ENCODE results near the gene C13orf46.

C13orf46 gene

DNA sequence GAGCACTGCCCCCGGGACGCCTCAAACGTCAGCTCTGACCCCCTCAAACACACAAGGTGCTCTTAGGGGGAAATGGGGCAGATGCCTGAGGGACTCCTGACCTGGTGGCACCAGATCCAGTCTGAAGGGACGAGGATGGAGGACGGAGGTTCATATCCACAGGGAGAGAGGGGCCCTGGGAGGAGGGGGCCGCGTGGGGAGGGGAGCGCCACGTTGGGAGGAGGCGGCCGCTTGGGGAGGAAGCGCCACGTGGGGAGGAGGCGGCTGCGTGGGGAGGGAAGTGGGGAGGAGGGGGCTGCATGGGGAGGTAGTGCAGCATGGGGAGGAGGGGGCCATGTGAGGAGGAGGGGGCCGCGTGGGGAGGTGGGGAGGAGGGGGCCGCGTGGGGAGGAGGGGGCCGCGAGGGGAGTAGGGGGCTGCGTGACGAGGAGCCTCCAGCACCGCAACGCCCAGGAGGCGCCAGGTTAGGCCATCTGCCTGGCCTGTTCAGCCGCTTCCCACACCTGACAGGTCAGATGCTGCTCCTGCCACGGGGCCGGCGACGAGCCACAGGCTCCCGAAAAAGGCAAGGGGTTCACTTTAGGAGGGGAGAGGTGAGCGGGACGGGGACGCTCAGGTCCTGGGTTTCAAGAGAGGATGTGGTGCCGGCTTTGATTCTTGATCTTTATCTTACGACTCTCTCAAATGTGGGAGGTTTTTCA lies 36.7 kb upstream of the C13orf46 start:
- DNase-seq (ENCODE audit: low read depth, low spot score): no peak

DNA sequence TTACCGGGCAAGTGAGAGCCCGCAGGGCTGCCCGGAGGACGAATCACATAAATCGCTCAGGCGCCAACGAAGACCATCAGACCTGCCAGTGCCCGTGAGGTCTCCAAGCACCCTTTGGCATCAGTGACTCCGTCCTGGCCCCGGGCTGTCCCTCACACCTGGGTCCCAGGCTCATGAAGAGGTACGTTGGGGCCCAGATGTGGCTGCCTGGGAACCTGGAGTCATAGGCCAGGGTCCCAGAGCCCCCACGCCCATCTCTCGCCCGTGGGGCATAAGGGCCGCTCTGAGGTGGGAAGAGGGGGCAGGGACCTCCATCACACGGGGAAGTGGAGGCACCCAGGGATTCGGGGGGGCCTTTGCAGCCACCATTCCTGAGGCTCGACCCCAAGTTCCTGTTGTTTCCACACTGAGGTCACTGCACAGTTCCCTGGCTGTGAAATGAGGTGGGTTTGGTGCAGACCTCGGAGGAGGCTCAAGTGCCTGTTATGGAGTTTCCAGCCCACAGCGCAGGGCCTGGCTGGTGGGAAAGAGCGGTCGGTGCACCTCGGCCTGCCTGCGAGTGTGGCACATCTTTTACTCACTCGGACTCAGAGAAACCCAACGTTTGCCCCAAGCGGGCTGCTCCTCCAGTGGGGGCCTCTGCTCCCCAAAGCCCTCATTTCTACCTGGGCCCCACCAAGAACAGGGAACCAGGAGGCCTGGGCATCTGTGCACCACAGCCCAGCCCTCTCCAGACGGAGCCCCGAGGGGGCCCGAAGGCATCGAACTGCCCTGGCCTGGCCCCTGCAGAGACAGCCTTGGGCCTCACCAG lies 35.9 kb upstream of the C13orf46 start:
- DNase-seq (ENCODE audit: low read depth, low spot score): no peak

DNA sequence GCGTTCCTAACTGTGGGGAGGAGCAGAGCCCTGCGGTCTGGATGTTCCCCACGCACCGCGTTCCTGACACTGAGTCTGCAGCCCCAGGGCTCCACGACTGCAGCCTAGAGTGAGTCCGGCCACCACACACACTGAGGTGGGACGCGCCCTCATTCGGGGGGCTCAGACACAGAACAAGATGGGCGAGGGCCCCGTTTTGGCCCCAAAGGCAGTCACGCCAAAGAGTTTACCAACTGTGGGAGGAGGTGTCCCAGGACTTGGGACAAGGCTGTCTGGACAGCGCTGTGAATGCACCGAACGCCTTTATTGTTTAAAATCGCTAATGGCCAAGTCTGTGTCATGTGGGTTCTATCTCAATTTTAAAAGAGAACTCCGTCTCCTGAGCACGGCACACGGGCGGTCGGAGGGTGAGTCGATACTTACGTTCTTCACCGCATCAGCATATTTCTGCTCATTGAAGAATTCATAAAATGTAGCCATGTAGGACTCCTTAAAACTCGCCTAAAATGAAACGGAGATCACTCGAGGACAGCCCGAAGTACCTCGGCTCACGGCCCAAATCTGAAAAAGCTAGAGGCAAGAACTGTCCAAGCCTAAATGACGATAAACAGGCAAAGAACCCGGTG lies 35.2 kb upstream of the C13orf46 start:
- DNase-seq (ENCODE audit: low read depth, low spot score): no peak

DNA sequence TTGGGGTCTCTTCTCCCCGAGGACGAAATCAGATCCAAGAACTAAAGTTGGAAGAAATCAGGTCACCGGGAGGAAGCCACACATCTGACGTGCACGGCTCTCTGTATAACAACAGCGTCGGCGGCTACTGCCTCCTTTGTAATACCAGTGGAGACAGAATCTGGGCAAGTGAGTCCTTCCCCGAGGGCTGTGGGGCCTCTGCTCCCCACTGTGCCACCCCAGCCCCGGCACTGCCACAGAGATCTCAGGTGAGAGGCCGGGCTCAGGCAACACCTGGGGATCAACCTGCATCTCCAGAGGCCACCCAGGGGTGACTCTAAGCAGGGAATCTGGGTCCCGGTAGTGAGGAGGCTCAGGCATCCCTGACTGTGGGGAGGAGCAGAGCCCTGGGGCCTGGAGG lies 33.7 kb upstream of the C13orf46 start:
- no peak for DNase-seq (ENCODE audit: low read depth, low spot score)

DNA sequence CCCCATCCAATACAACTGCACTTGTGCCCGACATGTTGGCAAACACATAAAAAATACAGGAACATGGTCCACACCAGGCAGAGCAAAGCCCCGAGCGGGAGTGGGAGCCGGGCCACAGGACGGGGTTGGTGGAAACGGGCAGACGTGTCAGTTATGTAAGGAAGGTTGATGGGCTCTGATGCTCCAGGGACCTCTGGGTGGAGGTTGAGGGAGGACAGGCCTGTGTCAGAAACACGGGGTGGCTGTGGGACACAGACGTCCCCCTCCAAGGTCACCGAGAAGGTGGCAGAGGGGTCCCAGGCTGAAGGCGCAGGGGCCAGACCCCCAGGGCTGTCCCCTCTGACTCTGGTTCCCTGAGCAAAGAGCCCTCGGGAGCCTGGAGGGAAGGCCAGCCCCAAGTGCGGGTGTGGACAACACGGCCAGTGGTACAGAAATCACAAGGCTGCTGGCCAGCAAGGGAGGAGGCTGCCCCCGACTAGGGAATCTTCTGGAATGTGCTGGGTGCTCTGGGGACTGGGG lies 31.4 kb upstream of the C13orf46 start:
- DNase-seq (ENCODE audit: low read depth, low spot score): no peak

DNA sequence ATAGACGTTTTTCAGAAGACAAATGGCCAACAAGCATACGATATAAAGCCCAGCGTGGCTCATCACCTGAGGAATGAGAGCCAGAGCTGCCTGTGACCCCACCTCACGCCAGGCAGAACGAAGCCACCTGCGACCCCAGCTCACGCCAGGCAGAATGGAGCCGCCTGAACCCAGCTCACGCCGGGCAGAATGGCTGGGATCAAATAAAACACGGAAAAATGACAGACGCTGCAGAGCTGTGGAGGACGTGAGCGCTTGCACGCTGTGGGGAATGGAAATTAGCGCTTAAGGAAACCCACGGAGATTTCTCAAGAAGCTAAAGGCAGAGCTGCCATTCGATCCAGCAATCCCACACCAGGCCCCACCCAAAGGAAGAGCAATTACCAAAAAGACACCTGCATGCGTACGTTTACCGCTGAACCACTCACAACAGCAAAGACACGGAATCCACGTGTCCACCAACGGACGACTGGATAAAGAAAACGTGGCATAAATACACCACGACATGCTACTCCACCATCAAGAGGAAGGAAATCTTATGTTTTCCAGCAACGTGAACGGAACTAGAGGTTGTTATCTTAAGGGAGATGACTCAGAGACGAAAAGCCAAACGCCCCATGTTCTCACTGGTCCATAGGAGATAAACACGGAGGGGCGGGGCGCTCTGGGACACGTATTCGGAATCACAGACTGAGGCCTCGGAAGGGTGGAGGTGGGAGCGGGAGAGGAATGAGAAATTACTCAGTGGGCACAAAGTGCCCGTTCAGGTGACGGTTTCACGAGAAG lies 30.7 kb upstream of the C13orf46 start:
- DNase-seq (ENCODE audit: low read depth, low spot score): peak; percentile 49

DNA sequence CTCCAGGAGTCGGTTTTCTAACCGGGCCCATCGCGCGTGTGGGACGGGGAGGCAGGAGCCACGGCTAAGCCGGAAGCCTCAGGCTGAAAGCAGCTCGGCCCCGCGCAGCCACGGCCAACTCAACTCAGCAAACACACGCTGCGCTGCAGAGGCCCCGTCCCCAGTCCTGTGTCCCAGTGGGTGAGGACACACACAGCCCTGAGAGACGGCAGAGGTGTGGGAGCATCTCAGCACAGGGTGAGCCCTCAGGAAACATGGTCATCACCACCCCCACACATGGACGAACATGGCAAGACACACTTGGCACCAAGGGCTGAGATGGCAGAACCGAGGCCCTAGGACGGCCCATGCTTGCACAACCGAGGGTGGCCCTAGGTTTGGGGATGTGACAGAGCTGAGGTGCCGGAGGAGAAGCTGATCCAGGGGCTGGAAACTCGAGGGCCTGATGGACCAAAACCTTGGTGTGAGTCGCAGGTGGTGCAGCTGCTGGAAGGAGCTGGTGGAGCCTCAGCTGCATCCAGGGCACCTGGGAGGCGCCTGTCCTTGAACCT lies 29.0 kb upstream of the C13orf46 start:
- no peak for DNase-seq (ENCODE audit: low read depth, low spot score)

DNA sequence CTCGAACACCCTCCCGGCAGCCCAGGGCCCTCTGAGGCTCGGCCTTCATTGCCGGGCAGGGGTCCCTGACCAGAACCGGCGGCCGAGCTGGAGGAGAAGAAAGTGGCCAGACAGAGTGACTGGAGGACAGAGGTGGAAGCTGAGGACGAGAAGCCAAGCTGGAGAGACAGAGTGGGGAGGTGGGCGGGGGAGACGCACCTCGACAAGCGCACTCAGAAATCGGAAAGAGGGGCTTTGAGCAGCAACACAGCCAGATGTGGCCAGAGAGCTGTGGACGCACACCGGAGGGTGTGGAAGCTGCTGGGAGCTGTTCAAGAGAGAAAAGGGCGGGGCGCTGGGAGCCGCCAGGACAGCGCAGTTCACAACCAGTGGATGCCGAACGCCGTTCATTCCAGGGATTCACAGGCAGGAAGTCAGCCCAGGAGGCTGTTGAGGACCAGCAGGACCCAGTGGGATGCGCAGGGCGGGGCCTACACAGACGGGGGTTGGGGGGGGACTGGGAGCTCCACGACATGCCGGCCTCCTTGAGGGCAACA lies 28.2 kb upstream of the C13orf46 start:
- no peak for DNase-seq (ENCODE audit: low read depth, low spot score)

DNA sequence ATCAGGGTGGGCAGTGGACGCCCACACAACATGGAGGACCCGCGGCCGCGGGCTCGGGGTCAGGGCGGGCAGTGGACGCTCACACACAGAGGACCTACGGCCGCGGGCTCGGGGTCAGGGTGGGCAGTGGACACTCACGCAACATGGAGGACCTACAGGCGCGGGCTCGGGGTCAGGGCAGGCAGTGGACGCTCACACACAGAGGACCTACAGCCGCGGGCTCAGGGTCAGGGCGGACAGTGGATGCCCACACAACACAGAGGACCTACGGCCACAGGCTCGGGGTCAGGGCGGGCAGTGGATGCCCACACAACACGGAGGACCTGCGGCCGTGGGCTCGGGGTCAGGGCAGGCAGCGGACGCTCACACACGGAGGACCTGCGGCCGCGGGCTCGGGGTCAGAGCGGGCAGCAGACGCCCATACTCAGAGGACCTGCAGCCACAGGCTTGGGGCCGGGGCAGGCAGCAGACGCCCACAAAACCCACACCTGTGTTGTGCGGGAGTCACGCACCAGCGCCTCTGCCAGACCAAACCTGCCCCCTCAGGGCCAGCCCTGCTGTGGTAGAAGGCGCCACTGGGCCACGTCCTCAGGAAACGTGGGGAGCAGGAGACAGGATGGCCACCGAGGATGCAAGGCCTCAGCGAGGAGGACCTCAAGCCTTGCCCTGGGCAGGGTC lies 27.6 kb upstream of the C13orf46 start:
- DNase-seq (ENCODE audit: low read depth, low spot score): no peak

DNA sequence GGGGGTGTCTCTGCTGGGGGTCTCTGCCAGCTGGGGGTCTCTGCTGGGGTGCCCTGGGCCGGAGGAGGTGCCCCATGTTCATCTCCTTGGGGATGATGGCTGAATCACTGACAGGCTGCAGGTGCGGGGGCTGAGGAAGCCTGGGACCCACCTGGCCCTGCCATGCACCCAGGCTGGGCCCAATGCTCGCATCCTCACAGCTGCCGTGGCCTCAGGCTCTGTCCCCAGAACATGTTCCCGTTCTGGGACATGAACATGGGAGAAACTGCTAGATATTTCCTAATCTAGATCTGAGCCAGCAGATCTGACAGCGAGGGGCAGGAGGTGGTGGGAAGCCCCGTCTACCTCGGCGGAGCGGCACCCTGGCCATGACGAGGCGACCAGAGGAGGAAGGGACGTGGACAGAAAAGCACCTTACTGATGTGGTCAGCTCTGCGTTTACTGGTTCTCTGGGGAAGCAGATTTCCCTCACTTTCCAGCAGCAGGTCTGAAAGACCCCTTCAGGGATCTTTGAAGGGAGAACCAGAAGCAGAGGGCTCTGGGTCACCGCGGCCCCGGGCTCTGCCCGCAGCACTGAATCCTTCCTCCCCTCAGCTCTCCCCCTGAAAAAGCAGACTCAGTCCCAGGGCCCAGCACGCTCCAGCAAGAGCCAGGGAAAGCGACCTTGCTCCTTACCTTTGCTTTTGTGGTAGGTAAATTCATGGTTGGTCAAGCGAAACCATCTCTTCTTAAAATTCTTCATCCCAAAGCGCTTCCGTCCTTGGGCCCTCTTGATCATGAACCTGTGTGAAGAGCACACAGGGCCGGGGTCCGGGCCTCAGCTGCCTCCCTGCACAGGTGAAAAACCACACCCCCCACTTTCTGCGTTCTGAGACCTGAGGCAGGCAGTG lies 26.5 kb upstream of the C13orf46 start:
- DNase-seq (ENCODE audit: low read depth, low spot score): no peak

DNA sequence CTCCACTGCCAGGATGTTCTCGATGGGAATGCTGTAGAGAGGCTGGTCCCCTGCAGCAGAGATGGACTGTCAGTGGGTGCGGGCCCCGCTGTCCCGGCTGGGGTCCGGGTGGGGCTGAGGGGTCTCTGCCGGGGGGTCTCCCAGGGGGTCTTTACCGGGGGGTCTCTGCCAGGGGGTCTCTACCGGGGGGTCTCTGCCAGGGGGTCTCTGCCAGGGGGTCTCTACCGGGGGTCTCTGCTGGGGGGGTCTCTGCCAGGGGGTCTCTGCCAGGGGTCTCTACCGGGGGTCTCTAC lies 25.7 kb upstream of the C13orf46 start:
- DNase-seq (ENCODE audit: low read depth, low spot score): no peak

DNA sequence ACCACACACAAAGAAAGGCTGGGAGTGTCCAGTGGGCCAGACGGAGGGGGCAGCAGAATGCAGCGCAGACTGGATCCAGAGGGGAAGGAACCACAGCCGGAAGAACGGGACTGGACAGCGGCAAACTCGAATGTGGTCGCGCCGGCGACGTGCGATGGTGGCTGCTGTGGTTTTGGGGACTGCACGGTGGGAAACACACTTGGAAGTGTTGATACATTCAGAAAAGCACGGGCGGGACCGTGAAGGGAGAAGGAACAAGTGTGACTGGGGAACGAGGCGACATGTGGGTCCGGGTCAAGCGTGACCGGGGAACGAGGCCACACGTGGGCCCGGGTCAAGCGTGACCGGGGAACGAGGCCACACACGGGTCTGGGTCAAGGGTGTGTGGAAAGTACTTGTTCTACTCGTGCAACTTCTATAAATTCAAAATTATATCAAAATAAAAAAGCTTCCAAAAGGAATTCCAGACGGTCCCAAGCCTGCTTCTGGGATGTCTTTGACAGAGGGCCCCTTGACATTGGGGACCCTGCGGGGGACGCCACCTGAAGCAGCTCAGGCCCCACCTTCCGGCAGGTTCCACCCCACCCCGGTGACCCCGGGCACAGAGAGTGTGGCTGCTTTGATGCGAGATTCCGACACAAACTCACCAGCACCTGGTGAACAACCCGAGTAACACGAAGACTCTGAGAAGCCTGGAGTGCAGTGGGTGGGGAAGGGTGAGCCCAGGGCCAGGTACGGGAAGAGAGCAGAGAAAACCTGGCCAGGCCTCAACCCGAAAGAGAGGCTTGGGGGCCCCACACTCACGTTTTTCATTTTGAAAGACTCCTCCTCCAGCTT lies 25.1 kb upstream of the C13orf46 start:
- no peak for DNase-seq (ENCODE audit: low read depth, low spot score)

DNA sequence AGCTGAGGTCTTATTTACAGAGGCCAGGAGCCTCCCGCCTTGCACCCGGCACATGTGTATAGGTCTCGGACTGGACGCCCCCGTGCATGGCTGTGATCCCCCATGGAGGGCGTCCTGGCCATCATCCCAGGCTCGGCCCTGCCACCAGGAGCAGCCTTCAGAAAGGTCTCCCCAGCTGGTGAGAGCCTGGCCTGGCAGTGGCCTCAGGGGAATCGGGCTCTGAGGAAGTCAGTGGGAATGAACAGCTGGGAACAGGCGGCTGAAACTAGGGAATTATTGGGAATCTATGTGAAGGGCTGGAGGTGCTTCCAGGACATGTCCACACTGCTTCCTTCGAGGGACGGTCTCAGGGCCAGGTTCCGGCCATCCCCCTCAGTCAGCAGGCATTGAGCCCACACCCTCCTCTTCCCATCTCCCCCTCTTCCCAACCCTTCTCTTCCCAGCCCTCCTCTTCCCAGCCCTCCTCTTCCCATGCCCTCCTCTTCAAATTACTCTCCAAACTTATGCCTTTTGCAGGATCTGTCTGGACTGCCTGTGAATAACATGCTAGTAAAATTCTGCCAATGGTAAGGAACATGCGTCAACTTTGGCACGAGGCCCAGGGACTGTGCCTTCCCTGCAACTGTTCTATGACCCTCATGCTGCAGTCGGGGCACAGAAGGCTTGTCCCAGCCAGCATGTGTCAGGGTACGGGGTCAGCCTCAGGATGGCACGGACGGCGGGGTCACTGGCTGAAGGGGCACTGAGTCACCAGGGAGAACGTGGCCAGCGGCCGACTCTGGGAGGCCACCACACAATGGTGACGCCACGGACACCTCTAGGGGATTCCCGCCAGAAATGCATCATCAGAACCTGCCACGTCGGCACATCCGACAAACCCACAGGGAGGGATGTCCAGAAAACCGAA lies 24.2 kb upstream of the C13orf46 start:
- DNase-seq (ENCODE audit: low read depth, low spot score): peak; percentile 15

DNA sequence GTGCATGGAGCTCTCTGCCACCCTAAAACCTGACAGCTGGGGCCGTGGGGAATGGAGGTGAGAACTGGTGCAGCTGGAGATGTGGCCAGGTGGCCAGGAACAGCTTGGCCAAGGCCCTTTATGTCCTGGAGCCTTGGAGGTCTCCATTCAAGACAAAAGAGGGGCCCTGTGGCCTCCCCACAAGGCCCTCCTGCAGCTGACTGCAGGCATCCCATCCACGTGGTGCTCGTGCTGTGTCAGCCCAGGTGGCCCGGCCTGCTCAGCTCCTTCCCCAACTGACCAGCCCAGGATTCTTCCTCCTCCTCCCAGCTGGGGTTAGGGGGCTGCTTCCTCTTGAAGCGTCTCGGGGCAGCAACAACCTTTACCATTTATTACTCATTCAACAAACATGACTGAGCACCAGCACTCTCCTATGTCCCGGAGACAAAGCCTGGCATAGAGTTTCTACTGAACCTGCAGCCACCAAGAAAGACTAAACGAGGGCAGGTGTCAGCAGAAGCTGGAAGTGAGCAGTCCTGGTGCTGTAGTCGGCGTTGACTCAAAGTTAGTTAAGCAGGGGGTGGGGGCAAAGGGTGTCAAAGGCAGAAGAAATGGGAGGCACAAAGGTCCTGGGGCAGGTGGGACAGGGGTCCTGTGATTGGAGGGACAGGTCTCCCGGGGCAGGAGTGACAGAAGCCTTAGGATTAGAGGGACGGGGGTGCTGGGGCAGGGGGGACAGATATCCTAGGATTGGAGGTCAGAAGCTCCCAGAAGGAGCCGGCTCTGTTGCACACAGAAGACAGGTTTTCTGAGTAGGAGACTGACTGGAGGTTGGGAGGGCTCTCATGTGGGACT lies 23.3 kb upstream of the C13orf46 start:
- DNase-seq (ENCODE audit: low read depth, low spot score): no peak

DNA sequence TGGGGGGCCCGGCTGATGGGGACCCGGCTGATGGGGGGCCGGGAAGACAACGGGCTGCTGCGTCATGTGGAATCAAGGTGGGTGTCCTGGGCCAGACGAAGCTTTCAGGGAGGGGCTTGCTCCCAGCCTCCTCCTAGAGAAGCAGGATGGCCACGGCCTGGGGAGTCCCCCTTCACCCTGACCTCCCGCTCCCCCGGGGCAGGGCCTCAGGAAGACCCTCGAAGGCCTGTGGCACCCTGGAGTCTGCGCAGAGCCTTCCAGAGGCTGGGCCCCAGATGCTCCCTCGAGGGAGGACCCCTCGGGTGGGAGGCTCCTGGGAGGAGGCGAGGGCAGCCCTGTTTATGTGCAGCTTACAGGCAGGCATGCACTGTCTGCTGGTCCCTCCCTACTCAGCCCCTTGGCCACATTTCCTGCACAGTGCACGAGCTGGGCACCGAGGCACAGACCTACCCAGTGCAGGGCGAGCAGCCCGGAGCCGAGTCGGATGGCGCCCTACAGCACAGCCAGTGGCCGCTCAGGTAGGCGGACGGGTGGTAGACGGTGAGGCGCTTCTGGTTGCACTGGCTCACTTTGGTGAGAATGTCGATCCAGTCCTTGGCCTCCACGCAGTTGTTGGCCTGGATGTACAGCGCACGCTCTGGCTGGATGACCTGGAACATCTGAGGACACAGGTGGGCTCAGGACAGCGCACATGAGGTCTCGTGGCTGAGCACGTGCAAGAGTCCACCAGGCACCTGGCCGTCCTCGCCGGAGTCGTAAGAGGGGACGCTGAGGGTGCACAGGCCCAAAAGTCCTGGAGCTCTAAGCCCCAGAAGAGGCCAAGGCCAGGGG lies 22.4 kb upstream of the C13orf46 start:
- DNase-seq (ENCODE audit: low read depth, low spot score): no peak

DNA sequence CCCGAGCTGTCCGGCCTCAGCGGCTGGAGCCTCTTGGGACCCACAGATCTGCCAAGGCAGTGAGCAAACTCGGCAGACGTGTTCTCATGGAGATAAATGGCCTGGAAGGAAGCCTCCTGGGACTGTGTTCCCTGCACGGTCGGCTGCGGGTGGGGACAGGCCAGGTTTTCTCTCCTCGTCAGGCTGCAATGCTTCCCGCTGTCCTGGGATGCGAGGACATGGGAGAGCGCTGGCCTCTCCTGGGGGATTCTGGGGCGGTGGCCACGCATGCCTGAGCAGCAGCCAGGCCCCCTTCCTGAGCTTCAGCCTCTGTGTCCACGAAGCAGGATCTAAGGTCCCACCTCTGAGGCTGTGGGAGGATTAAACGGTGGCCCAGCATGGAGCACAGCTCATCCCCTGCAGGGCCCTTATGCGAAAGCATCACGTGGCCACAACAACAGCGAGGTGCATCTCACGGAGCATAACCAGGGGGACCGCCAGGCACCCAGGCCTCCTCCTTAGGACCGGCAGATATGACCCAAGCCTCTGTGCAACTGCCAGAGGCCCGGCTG lies 21.2 kb upstream of the C13orf46 start:
- no peak for DNase-seq (ENCODE audit: low read depth, low spot score)
